T-helper 1 cell treated with Interleukin-12 subunit alpha and Interleukin-12 subunit beta and Interleukin-4 antibody, amounts not matched to agents 30 μg/mL and 1 μg/mL, for 36 hours (primary cell): Measurements from ENCODE around the gene SQSTM1.

Experiments used
- H3K27ac Mint-ChIP-seq: one replicate; pipeline ENCODE4 v1.8.0; 2021; ENCODE audit warnings: mild to moderate bottlenecking, mixed read lengths
- H3K27me3 Mint-ChIP-seq: one replicate; pipeline ENCODE4 v1.8.0; 2021; ENCODE audit warnings: low read depth, mixed read lengths
- H3K36me3 Mint-ChIP-seq: one replicate; pipeline ENCODE4 v1.8.0; 2021; ENCODE audit warnings: low read depth, mixed read lengths
- H3K4me1 Mint-ChIP-seq: one replicate; pipeline ENCODE4 v1.8.0; 2021; ENCODE audit warnings: low read depth, mixed read lengths
- H3K4me3 Mint-ChIP-seq: one replicate; pipeline ENCODE4 v1.8.0; 2021; ENCODE audit warnings: mild to moderate bottlenecking, moderate library complexity, mixed read lengths
- H3K9me3 Mint-ChIP-seq: one replicate; pipeline ENCODE4 v1.8.0; 2021; ENCODE audit warnings: mixed read lengths

Gene SQSTM1

DNA sequence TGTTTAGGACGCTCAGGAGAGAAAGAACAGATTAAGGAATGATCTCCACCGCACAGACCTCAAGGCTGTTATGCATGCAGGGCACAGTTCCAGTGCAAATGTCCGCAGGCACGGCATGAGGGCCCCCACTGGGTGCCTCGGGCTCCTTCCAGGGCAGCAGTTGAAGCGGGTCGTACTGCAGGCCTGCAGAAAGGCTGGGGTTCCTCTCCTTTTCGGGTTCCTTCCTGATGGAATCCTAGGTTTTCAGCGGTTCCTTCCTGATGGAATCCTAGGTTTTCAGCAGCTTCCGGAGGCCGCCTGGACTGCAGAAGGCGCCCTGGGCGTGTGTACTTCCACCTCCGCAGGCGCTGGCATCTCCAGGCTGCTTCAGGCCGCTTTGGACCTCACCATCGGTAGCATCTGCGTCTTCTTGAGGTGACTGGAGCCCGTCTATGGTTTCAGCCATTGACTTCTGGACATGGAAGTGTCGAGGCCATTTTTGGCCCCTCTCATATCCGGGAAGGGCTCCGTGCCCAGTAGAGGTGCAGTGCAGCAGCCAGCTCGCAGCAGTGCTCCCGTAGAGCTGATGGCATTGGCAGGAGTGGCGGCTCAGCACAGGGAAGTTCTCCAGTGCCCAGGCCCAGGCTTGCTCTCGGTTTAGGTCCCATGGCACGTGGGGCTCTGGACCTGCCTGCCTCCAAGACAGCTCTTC lies 8.4 kb upstream of the SQSTM1 start:
- H3K27ac Mint-ChIP-seq = no peak overlapping the region
- no peak overlapping the region for H3K4me3 Mint-ChIP-seq
- H3K4me1 Mint-ChIP-seq = peaks cover 6% of the 10 kb centered on the region
- H3K27me3 Mint-ChIP-seq = no peaks in the 10 kb centered on the region
- H3K36me3 Mint-ChIP-seq = peaks cover 18% of the 10 kb centered on the region
- H3K9me3 Mint-ChIP-seq = no peaks in the 10 kb centered on the region

DNA sequence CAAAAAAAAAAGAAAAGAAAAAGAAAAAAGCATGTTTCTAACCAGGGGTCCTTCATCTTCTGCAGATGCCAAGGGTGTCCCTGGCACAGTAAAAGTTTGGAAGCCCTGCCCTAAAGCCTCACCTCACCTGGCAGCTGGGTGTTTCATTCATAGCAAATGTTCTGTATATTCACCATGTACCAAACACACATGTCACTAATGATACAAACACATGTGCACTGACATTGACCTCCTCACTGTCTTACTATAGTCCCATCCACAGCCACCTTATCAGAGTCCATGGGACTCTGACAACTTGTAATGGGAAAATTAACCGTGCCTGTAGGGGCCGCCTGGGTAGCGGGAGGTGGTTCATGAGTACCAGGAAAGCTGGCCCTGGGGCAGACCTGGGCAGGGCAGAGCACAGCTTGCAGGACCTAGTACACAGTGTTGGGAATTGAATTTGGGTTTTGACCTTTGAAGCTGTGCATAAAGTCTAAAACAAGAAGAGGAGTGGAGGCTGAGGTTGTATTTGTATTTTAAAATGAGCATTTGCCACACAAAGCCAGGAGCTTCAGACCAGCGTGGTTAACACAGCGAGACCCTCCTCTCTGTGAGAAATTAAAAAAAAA lies 7.6 kb upstream of the SQSTM1 start:
- no peak overlapping the region for H3K27ac Mint-ChIP-seq
- H3K4me3 Mint-ChIP-seq = no peak overlapping the region
- H3K36me3 Mint-ChIP-seq = peaks cover 18% of the 10 kb centered on the region
- peaks cover 7% of the 10 kb centered on the region for H3K4me1 Mint-ChIP-seq
- no peaks in the 10 kb centered on the region for H3K27me3 Mint-ChIP-seq
- no peaks in the 10 kb centered on the region for H3K9me3 Mint-ChIP-seq

DNA sequence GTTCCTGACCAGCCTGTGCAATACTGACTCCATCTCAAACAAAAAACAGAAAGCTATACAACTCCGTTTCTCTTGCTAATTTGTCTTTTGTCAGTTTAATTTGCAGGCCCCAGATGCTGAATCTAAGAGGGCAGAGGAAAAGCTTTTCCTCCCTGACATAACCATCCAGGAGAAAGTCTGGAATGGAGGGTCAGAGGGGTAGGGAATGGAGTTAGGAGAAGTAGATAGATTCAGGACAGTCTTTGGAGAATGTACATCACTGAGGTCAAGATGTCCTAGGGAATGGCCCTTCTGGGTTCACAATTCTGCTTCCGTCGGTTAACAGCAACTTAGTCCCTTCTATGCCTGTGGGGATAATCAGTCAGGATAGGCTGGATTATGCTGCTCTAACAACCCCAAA lies 6.6 kb upstream of the SQSTM1 start:
- Mint-ChIP-seq H3K4me1 (peaks cover 14% of the 10 kb centered on the region), H3K9me3 (no peaks in the 10 kb centered on the region), H3K27ac (no peak overlapping the region), H3K4me3 (no peak overlapping the region), H3K27me3 (no peaks in the 10 kb centered on the region), H3K36me3 (peaks cover 18% of the 10 kb centered on the region)

DNA sequence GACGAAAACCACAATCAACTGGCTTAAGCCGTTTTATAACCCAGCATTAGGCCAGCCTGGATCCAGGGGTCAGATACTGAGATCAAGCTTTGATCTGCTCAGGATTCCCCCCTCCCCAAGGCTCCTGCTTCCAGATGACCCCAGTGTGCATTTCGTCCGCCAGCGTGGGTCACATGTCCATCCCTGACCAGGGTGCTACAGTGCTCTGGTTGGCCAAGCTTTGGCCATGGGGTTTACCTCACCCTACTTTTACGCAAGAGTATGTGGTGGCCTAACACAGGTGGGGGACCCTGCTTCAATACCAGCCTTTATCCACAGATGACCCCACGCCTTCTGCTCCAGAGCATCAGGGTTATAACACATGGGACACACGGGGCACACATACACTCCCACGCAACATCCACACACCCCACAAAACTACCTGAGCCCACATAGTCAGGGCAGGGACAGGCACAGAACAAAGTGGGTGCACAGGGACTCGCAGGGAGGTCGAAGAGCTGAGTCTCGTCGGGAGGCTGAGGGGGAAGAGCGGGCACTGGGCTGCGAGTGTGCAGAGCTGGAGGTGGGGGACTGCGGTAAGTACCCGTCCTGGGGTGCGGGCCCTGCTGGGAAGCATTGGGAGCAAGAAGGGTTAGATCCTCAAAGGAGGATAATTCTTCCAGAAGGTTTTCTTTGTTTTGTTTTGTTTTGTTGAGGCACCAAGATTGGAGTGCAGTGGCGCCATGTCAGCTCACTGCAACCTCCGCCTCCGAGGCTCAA lies 5.0 kb upstream of the SQSTM1 start:
- Mint-ChIP-seq H3K27me3 (no peaks in the 10 kb centered on the region), H3K4me1 (peaks cover 22% of the 10 kb centered on the region), H3K27ac (peak overlapping the region; percentile 6), H3K9me3 (no peaks in the 10 kb centered on the region), H3K36me3 (peaks cover 18% of the 10 kb centered on the region), H3K4me3 (peak overlapping the region; percentile 4)

DNA sequence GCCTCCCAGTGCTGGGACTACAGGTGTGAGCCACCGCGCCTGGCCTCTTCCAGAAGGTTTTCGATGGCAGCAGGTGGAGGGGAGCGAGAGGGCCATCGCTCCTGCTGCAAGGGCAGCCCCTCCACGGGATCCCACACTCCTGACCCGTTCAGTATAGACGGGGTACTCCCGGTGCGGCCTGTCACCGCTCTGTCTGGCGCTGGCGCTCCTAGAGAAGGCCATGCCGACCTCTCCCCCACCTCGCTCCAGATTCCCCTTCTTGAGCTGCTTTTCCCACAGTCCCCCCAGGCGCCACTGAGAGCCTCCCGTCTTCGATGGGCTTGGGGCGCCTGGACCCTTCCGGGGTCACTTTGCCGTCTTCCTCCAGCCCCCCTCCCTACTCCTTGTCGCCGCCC lies 4.3 kb upstream of the SQSTM1 start:
- H3K4me3 Mint-ChIP-seq = no peak overlapping the region
- no peaks in the 10 kb centered on the region for H3K9me3 Mint-ChIP-seq
- peaks cover 18% of the 10 kb centered on the region for H3K36me3 Mint-ChIP-seq
- no peaks in the 10 kb centered on the region for H3K27me3 Mint-ChIP-seq
- peaks cover 22% of the 10 kb centered on the region for H3K4me1 Mint-ChIP-seq
- no peak overlapping the region for H3K27ac Mint-ChIP-seq

DNA sequence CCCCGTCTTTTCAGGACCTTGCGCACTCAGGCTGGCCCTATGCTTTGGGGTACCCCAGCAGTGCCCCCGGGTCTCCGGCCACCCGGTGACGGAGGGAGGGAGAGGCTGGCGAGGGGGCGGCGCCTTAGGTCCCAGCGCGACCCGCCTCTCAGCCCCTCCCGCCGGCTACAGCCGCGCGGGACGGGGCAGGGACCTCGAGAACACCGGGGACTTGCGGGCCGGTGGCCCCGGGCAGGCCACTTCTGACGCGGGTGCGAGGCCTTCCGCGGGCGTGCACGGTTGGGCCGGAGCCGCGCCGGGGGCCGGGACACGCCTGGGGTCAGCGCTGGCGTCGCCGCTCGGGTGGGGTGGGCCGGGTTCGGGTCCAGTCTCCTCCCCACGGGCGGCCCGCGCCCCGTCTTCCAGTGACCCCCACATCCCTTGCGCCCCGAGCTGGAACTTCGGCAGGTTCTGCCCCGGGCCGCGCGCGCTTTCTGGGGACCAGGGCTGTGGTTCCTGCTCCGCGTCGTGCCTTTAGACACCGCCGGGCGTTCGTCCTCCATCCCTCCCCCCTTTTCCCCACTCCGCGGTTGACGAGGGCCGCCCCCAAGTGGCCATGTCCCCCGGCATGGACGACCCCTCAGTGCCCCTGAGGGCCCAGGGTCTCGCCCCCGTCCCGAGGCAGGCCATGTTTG lies 3.8 kb upstream of the SQSTM1 start:
- peaks cover 18% of the 10 kb centered on the region for H3K36me3 Mint-ChIP-seq
- H3K27ac Mint-ChIP-seq = no peak overlapping the region
- no peaks in the 10 kb centered on the region for H3K27me3 Mint-ChIP-seq
- H3K4me1 Mint-ChIP-seq = peaks cover 26% of the 10 kb centered on the region
- no peak overlapping the region for H3K4me3 Mint-ChIP-seq
- H3K9me3 Mint-ChIP-seq = no peaks in the 10 kb centered on the region

DNA sequence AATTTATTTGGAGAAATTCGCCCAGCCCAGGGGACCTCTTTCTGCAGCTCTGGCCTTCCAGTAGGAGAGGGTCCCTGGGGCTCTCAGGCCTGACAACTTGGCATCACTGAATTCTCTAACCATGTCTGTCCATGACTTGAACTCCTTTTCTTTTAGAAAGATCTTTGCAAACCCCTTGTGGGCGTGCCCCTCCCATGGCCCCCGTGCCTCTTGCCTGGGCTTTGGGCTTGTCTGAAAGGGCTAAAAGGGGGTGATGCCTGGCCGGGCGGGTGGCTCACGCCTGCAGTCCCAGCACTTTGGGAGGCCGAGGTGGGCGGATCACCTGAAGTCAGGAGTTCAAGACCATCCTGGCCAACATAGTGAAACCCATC lies 3.2 kb upstream of the SQSTM1 start:
- Mint-ChIP-seq H3K4me1 (peaks cover 31% of the 10 kb centered on the region), H3K27ac (no peak overlapping the region), H3K36me3 (peaks cover 20% of the 10 kb centered on the region), H3K9me3 (no peaks in the 10 kb centered on the region), H3K27me3 (no peaks in the 10 kb centered on the region), H3K4me3 (peak overlapping the region; percentile 69)

DNA sequence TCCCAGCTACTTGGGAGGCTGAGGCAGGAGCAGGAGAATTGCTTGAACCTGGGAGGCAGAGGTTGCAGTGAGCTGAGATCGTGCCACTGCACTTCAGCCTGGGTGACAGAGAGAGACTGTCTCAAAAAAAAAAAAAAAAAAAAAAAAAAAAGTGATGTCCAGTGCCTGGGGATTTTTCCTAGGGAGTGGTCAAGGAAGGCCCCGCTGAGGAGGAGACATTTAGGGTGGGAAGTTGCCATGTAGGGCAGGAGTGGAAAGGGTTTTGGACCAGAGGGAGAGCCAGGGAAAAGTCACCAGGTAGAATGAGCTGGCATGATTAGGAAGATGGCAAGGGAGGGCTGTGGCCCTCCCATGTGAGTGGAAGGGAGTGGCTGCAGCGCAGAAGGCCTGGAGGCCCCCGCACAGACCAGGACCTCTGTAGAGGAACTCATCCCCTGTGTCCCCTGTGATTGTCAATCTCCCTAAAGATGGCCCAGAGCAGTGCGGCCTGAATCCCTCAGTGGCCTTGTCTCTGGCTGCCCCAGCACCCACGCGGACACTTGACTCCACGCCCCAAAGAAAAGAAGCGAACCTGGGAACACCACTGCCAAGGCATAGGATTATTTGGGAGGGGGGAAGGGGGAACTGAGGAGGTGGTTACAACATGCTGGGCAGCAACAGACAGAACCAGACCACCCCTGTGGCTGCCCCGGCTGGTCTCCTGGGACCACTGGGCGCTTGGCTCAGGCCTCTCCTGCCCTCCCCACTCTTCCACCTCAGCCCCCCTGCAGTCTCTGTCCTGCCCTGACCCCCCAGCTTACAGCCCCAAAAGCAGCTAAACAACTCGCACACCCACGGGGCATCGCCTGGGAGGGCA lies 2.6 kb upstream of the SQSTM1 start:
- H3K4me3 Mint-ChIP-seq = peak overlapping the region; percentile 69
- no peaks in the 10 kb centered on the region for H3K27me3 Mint-ChIP-seq
- H3K9me3 Mint-ChIP-seq = no peaks in the 10 kb centered on the region
- H3K27ac Mint-ChIP-seq = peak overlapping the region; percentile 90
- H3K36me3 Mint-ChIP-seq = peaks cover 19% of the 10 kb centered on the region
- peaks cover 33% of the 10 kb centered on the region for H3K4me1 Mint-ChIP-seq

DNA sequence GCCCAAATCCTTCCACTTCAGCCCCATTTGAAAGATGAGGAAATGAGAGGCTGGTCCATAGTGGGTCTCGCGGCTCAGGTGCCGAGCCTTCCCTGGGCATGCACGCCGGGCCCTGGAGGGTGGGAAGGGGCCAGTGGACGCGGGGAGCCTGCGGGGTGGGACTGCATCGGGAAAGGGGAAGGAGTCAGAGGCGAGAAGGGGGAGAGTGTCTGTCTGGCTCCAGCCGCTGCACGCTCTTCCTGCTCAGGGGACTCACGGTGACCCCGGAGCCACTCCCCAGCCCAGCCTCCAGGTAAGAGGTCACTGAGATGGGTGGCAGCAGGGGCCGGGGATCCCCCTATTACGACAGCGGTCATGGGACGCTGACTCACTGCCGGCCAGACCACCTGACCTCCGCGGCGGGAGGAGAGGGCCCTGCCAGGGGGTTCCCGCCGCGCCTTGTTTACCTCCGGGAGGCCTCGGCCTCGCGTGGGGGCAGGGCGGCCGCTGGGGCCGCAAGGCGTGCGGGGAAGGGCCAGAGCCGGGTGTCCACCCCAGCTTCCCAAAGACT lies 1.9 kb upstream of the SQSTM1 start:
- Mint-ChIP-seq H3K4me1 (peaks cover 36% of the 10 kb centered on the region), H3K27me3 (no peaks in the 10 kb centered on the region), H3K9me3 (no peaks in the 10 kb centered on the region), H3K36me3 (peaks cover 19% of the 10 kb centered on the region), H3K27ac (peak overlapping the region; percentile 90), H3K4me3 (peak overlapping the region; percentile 66)

DNA sequence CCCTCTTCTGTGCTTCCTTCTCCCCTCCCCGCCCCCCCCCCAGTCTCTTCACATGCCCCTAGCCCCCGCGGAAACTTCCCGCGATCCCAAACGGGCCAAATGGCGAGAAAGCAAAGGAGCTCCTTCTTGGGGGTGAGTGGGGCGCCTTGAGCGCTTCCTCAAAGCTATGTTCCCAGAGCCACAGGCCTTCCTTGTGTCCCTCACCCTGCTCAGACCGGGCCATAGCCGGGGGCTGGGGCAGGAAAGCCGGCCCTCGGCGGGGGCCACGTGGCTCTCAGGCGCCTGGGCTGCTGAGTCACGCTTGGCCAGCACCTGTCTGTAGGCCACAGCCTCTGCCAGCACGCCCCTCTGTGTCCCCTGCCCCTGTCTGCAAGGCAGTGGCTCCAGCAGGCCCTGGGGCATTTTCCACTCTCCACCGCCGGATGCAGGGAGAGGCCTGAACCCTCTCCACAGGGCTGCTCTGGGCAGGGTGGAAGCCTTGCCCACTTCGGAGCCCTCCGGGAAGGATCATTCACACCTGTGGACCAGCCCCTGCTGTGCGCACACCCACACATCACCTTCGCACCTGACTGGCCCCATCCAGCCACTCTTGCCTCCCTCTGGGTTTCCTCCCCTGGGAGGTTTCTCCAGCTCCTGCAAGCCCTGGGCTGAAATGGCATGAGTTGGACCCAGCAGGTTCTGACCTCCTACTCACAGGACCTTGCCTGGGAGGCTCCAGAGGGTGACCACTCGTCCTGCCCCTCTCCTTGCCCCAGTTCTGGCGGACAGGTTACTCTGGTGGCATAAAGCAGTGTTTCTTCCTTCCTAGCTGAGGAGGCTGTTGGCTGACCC lies 1.2 kb upstream of the SQSTM1 start:
- no peaks in the 10 kb centered on the region for H3K27me3 Mint-ChIP-seq
- H3K27ac Mint-ChIP-seq = peak overlapping the region; percentile 95
- peaks cover 37% of the 10 kb centered on the region for H3K4me1 Mint-ChIP-seq
- peak overlapping the region; percentile 75 for H3K4me3 Mint-ChIP-seq
- peaks cover 23% of the 10 kb centered on the region for H3K36me3 Mint-ChIP-seq
- no peaks in the 10 kb centered on the region for H3K9me3 Mint-ChIP-seq

DNA sequence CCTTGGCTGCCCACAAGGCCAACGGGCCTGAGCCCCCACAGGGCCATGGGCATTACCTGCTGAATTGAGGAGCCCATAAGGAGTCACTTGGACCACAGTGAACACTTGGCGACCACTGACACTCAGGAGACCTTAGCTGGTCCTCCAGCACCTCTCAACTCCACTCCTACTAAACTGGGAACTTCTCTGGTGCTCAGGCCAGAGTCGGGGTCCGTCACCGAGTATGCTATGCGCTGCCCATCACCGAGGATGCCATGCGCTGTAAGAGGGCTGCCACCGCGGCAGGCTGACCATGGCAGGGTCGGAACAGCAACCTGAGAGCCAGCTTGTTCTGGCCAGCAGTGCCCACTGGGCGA lies 600 bp upstream of the SQSTM1 start:
- no peaks in the 10 kb centered on the region for H3K27me3 Mint-ChIP-seq
- H3K9me3 Mint-ChIP-seq = no peaks in the 10 kb centered on the region
- peaks cover 39% of the 10 kb centered on the region for H3K4me1 Mint-ChIP-seq
- peak overlapping the region; percentile 75 for H3K4me3 Mint-ChIP-seq
- H3K36me3 Mint-ChIP-seq = peaks cover 29% of the 10 kb centered on the region
- H3K27ac Mint-ChIP-seq = peak overlapping the region; percentile 95

DNA sequence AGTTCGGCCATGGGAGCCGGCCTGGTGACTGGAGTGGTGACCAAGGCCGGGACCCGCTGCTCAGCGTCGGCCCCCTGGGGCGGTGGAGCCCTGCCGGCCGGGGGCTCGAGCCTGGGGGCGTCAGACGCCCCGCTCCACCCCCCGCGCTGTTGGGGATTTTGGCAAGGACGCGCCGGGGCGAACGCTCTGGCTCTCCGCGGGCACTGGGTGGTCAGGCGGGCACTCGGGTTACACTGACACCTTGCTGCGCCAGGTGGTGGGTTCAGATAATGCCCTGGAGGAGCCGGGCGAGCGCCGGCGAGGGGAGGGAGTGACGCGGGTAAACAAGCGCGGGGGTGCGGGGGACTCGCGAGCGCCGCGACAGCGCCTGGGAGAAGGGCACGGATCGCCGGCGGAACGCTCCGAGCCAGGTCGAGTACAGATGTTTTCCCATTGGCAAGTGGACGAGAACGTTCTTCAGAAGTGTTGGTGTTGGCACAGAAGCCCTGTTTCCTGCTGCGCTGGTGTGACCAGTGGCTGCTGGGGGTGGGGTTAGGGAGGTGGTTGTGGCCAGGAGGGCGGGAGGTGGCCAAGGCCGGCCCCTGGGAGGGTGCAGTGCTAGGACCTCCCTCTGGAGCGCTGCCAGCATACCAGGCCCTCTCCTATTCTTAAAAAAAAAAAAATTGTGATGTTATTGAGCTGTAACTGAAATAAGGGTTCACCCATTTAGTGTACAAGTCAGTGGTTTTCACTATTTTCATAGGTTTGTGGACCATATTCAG lies 773 bp downstream of the SQSTM1 start:
- Mint-ChIP-seq H3K36me3 (peaks cover 37% of the 10 kb centered on the region), H3K9me3 (no peaks in the 10 kb centered on the region), H3K27me3 (no peaks in the 10 kb centered on the region), H3K27ac (peak overlapping the region; percentile 93), H3K4me1 (peaks cover 36% of the 10 kb centered on the region), H3K4me3 (peak overlapping the region; percentile 89)

DNA sequence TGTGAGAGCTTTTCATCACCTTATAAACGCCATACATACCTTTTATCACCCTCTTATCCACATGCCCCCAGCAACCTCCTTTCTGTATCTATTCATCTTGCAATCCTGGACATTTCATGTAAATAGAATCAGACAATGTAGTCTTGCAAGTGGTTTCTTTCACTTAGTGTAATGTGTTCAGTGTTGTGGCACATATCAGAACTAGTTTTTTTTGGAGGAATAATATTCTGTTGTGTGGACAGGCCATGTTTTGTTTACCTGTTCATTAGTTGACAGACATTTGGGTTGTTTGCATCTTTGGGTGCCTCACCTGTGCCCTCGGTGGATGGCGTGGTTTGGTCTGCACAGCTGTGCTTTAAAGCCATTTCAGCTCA lies 1.3 kb downstream of the SQSTM1 start:
- Mint-ChIP-seq H3K27me3 (no peaks in the 10 kb centered on the region), H3K36me3 (peaks cover 42% of the 10 kb centered on the region), H3K4me1 (peaks cover 39% of the 10 kb centered on the region)

More for the DNA sequence above, 1.3 kb downstream of the SQSTM1 start:
- peak overlapping the region; percentile 89 for H3K4me3 Mint-ChIP-seq
- H3K27ac Mint-ChIP-seq = peak overlapping the region; percentile 93
- no peaks in the 10 kb centered on the region for H3K9me3 Mint-ChIP-seq
